Measurements from ENCODE around the gene ZNF892.

The ZNF892 gene

GRCh38 chr2:95171902-95172301 is 35.4 kb upstream of the ZNF892 start:
- TF ChIP-seq NFIC (IDR thresholded peaks at IDR 0.05) = no peak
- TF ChIP-seq TEAD4 (IDR thresholded peaks at IDR 0.05) = no peak
- TF ChIP-seq YY1 (IDR thresholded peaks at IDR 0.05; ENCODE audit: low read depth) = no peak
- TF ChIP-seq, protein P1, sequence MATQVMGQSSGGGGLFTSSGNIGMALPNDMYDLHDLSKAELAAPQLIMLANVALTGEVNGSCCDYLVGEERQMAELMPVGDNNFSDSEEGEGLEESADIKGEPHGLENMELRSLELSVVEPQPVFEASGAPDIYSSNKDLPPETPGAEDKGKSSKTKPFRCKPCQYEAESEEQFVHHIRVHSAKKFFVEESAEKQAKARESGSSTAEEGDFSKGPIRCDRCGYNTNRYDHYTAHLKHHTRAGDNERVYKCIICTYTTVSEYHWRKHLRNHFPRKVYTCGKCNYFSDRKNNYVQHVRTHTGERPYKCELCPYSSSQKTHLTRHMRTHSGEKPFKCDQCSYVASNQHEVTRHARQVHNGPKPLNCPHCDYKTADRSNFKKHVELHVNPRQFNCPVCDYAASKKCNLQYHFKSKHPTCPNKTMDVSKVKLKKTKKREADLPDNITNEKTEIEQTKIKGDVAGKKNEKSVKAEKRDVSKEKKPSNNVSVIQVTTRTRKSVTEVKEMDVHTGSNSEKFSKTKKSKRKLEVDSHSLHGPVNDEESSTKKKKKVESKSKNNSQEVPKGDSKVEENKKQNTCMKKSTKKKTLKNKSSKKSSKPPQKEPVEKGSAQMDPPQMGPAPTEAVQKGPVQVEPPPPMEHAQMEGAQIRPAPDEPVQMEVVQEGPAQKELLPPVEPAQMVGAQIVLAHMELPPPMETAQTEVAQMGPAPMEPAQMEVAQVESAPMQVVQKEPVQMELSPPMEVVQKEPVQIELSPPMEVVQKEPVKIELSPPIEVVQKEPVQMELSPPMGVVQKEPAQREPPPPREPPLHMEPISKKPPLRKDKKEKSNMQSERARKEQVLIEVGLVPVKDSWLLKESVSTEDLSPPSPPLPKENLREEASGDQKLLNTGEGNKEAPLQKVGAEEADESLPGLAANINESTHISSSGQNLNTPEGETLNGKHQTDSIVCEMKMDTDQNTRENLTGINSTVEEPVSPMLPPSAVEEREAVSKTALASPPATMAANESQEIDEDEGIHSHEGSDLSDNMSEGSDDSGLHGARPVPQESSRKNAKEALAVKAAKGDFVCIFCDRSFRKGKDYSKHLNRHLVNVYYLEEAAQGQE (IDR thresholded peaks at IDR 0.05; ENCODE audit: low read depth) = no peak
- TF ChIP-seq FOXM1 (IDR thresholded peaks at IDR 0.05; ENCODE audit: borderline replicate concordance, low read depth) = no peak
- TF ChIP-seq ZBTB7A (IDR thresholded peaks at IDR 0.05; ENCODE audit: low read depth) = no peak
- no peak for TF ChIP-seq CEBPB (IDR thresholded peaks at IDR 0.05)
- TF ChIP-seq, protein P2, sequence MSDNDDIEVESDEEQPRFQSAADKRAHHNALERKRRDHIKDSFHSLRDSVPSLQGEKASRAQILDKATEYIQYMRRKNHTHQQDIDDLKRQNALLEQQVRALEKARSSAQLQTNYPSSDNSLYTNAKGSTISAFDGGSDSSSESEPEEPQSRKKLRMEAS (IDR thresholded peaks at IDR 0.05) = no peak
- no peak for TF ChIP-seq USF1 (IDR thresholded peaks at IDR 0.05)
- TF ChIP-seq EGR1 (IDR thresholded peaks at IDR 0.05) = no peak

DNA sequence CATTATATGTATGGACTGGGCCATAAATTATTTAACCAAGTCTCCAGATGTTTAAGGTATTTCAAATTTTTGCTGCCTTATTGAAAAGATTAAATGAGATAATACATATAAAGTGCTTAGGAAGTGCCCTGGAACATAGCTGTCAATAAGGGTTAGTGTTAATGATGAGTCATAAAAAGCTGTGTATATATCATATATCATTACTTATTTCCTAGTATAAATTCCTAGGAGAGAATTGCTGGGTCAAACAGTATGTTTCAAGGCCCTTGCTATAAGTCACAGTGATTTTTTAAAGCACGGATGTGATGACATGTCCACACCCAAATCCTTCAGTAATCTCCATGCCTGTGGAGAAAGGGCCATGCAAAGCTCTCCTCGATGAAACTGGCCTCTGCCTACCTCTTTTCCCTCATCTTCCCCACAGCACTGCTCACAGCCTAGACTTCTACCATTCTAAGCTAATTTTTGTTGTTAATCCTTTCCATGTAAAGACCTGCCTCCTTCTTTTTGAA is 33.2 kb upstream of the ZNF892 start:
- TF ChIP-seq RAD21 (IDR thresholded peaks at IDR 0.05; ENCODE audit: low read depth) (no peak), TEAD4 (IDR thresholded peaks at IDR 0.05) (no peak)
- TF ChIP-seq, protein P2 (IDR thresholded peaks at IDR 0.05) = no peak

DNA sequence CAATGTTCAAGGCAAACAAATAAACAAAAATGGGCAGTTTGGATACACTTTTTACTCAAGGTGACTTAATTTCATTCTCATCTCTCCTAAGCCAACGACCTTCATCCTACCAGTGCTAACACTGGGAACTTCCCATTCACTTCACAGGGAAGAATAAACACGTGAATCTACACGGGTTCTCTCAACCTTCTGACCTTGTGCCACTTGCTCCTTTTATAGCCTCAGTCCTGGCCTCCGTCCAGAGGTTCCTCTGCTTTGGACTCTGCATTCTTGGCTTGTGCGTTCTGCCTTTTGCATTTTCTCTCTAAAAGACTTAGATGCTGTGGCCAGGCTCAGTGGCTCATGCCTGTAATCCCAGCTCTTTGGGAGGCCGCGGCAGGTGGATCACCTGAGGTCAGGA is 27.9 kb upstream of the ZNF892 start:
- TF ChIP-seq ZBTB7A (IDR thresholded peaks at IDR 0.05; ENCODE audit: low read depth) = no peak
- TF ChIP-seq YY1 (IDR thresholded peaks at IDR 0.05; ENCODE audit: low read depth) = no peak
- no peak for TF ChIP-seq TEAD4 (IDR thresholded peaks at IDR 0.05)
- no peak for TF ChIP-seq EGR1 (IDR thresholded peaks at IDR 0.05)
- TF ChIP-seq TCF12 (IDR thresholded peaks at IDR 0.05; ENCODE audit: low read depth) = no peak
- TF ChIP-seq, protein P1 (IDR thresholded peaks at IDR 0.05; ENCODE audit: low read depth) = no peak
- no peak for TF ChIP-seq TAF1 (IDR thresholded peaks at IDR 0.05; ENCODE audit: low read depth)
- TF ChIP-seq FOXM1 (IDR thresholded peaks at IDR 0.05; ENCODE audit: borderline replicate concordance, low read depth) = no peak
- TF ChIP-seq, protein P2 (IDR thresholded peaks at IDR 0.05) = no peak
- TF ChIP-seq EP300 (IDR thresholded peaks at IDR 0.05; ENCODE audit: borderline replicate concordance) = no peak
- TF ChIP-seq USF1 (IDR thresholded peaks at IDR 0.05) = no peak
- TF ChIP-seq CREB1 (IDR thresholded peaks at IDR 0.05; ENCODE audit: low read depth) = no peak
- TF ChIP-seq NFIC (IDR thresholded peaks at IDR 0.05) = no peak
- TF ChIP-seq RAD21 (IDR thresholded peaks at IDR 0.05; ENCODE audit: low read depth) = no peak
- no peak for TF ChIP-seq CEBPB (IDR thresholded peaks at IDR 0.05)

DNA sequence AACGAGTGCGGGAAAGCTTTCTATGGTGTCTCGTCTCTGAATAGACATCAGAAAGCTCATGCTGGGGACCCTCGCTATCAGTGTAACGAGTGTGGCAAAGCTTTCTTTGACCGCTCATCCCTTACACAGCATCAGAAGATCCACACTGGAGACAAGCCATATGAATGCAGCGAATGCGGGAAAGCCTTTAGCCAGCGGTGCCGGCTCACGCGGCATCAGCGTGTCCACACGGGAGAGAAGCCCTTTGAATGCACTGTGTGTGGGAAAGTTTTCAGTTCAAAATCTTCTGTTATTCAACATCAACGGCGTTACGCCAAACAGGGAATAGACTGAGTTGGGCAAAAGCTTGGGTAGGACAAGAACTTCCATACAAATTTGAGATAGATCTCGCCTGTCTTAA is 25.5 kb upstream of the ZNF892 start:
- TF ChIP-seq FOXM1 (IDR thresholded peaks at IDR 0.05; ENCODE audit: borderline replicate concordance, low read depth) (no peak), NFIC (IDR thresholded peaks at IDR 0.05) (no peak), USF1 (IDR thresholded peaks at IDR 0.05) (no peak), TCF12 (IDR thresholded peaks at IDR 0.05; ENCODE audit: low read depth) (no peak), RAD21 (IDR thresholded peaks at IDR 0.05; ENCODE audit: low read depth) (no peak), TAF1 (IDR thresholded peaks at IDR 0.05; ENCODE audit: low read depth) (no peak), YY1 (IDR thresholded peaks at IDR 0.05; ENCODE audit: low read depth) (no peak), ZBTB7A (IDR thresholded peaks at IDR 0.05; ENCODE audit: low read depth) (no peak), TEAD4 (IDR thresholded peaks at IDR 0.05) (no peak), EP300 (IDR thresholded peaks at IDR 0.05; ENCODE audit: borderline replicate concordance) (no peak)
- TF ChIP-seq, protein P2 (IDR thresholded peaks at IDR 0.05) = no peak
- TF ChIP-seq, protein P1 (IDR thresholded peaks at IDR 0.05; ENCODE audit: low read depth) = no peak
